Activated naive CD4-positive, alpha-beta T cell treated with Interleukin-2 at 50 U/mL for 16 hours (primary cell): ENCODE data around the gene ANKRD10.
"Not testable (repeated sequence)": the region's sequence is repeated elsewhere in the genome, so short reads cannot be mapped to it uniquely, and the experiment has no call there.

Experiments used
- DNase-seq: peaks from one replicate; pipeline ENCODE4 v3.0.0-alpha.2; 2020

Gene ANKRD10

GRCh38 chr13:110915057-110915873, at the start of gene ANKRD10:
Gene ANKRD10, minus strand, starts transcription at chr13:110915069. Its CDS starts 135 bp downstream, at chr13:110914934.
- peak; percentile 97 for DNase-seq

DNA sequence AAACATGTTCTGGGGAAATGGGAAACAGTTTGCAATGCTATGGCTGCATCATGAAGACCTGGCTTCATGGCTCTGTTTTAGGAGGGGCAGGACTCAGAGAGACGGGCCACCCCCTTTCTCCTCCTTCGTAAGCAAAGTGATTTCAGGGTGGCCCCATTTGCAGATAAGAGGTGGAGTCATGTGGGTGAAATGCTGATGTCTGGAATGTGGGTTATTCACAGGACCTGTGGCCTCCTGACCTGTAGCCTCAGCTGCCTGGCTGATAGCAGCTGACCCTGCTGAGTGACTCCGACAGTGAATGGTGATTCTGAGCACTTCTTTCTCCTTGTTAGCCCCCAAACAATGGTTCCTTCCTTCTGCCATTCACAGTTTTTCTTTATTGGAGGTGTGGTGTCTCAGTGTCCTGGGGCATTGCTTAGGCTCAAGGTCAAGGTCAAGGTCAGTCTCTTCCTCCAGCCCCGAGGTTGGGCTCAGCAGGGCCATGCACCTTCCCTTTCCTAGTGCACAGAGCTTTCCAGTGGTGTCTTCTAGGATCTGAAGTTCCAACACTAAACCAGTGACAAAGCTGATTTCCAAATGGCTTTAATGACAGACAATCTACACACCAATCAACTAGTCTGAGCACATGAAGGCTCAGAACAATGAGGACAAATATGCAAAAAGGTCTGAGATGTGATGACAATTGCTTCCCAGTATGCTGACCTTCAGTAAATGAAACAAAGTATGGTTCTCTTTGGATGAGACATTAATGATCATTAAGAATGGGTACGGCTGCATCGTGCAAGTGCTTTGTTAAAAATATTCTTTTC, 49.6 kb upstream of the ANKRD10 start:
- DNase-seq: no peak

DNA sequence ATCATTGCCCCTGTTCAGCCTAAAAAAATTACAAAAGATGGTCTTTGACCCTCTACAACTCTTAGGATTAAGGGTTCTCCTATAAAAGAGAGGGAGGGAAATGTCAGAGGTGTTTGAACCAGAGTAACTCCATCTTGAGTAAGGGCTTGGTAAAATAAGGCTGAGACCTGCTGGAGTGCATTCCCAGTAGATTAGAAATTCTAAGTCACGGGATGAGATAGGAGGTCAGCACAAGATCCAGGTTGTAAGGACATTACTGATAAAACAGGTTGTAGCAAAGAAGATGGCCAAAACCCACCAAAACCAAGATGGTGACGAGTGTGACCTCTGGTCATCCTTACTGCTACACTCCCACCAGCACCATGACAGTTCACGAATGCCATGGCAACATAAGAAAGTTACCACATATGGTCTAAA, 48.7 kb upstream of the ANKRD10 start:
- no peak for DNase-seq

GRCh38 chr13:110961959-110962358, 47.1 kb upstream of the ANKRD10 start:
- DNase-seq: no peak

- no peak for DNase-seq
These were observed 45.3 kb upstream of the ANKRD10 start for GRCh38 chr13:110960204-110960603.

DNA sequence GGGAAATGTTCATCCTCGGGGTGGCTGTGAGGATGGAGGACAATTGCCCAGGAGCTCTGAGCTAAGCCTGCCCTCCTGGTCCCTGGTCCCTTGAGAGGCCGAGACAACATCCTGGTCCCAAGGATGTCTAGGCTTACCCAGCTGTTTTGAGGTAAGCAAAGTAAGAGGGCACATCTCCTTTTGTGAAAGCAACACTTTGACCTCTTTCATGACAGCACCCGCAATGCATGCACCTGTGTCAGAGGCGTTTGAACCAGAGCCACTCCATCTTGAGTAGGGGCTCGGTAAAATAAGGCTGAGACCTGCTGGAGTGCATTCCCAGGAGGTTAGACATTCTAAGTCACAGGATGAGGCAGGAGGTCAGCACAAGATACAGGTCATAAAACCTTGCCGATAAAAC, 43.1 kb upstream of the ANKRD10 start:
- no peak for DNase-seq

GRCh38 chr13:110957181-110957884, 42.5 kb upstream of the ANKRD10 start:
- DNase-seq: no peak

GRCh38 chr13:110956216-110956615, 41.3 kb upstream of the ANKRD10 start:
- DNase-seq: not testable (repeated sequence)

DNA sequence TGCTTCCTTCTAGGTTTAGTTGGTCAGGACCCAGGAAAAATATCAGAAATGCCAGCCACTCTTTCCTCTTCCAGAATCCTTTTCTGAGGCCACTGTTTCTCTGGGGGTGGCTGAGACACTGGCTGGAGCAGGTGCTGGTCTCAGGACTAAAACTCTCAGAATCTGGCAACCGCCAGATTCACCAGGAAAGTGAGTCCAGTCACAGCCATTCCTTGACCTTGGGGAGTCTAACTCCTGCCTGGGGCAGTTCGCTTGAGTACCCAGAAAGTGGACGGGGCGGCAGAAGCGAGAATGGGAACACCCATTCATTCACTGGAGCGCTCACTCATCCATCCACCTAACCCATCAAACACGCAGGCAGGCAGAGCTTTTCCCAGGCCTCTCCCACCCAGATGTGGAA, 40.7 kb upstream of the ANKRD10 start:
- not testable (repeated sequence) for DNase-seq

DNA sequence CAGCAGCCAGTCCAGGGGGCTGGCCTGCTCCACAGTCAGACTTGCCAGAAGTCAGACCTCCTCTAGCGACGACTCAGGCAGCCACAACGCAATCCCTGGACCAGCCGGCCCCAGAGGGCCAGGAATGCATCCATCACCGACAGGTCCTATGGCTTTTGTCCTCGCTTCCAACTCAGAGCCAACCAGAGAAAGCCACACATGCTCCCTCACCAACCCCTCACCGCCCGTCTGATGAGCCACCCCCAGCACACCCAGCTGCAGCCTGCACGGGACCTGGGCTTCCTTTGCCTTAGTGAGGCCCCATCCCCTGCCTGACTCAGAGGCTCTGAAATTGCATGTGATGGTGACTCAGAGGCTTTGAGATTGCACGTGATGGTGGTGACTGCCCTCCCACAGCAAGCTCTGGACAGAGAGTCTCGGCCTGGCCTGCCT, 40.2 kb upstream of the ANKRD10 start:
- peak; percentile 61 for DNase-seq

DNA sequence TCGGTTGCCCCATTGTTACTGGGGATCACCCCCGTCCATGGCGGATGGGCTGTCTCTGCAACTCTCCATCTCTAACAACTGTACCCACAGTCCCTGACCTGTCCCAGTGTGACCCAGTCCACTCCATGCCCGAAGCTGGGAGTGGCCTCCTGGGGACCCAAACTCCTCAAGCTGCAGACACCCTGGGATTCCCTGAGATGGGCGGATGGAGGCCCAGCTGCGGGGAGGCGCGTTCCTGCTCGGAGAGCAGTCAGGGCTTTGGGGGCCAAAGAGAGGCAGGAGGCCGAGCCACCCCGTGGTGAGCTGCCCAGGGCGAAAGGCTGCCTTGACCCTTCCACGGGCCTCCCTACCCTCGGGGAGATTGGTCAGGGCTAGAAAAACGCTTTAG, 39.7 kb upstream of the ANKRD10 start:
- DNase-seq: not testable (repeated sequence)

- no peak for DNase-seq
These were observed 39.1 kb upstream of the ANKRD10 start for GRCh38 chr13:110953833-110954532.

DNA sequence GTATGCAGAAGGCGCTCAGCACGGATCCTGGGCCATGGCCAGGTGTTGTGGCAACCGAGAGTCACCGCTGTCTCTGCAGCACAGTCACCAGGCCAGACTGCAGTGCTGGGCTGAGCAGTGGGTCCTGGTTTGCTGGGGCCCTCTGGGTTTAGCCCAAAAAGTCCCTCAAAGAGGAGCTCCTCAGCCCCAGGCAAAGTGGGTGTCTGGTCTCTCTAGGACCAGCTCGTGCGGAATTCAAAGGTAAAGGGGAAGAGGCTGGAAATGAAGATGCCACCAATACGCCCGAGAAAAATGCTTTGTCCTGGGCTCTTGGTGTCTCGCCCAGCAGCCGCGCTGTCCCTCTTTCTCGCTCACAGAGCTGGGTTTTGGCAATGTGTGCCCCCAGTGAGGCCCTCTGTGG, 38.5 kb upstream of the ANKRD10 start:
- DNase-seq: no peak

DNA sequence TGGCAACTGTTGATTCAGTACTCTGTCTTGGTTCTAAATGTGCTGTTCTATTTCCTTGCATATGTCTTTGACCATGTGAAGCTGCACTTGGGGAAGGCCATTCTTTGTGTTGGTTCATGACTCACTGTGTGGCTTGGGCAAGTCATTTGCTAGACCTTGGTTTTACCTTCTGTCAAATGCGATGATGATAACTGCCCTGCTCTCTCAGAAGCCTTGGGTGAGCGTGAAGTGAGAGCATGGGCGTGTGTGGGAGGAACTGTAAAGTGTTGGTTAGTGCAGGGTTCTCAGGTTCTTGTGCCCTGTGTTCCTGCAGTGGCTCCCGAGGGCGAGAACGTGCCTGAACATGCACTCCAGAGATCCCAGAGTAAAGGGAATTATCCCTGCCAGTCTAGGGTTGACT, 37.3 kb upstream of the ANKRD10 start:
- DNase-seq: not testable (repeated sequence)

- no peak for DNase-seq
These were observed 36.1 kb upstream of the ANKRD10 start for GRCh38 chr13:110950819-110951570.

- no peak for DNase-seq
These were observed 35.5 kb upstream of the ANKRD10 start for GRCh38 chr13:110950356-110950755.

DNA sequence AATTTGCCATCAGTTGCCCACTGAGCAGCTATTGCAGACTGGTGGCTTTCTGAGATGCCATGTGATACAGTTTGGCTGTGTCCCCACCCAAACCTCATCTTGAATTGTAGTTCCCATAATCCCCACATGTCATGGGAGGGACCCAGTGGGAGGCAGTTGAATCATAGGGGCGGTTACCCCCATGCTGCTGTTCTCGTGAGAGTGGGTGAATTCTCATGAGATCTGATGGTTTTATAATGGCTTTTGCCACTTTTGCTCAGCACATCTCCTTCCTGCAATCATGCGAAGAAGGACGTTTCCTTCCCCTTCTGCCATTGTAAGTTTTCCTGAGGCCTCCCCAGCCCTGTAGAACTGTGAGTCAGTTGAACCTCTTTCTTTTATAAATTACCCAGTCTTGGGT, 34.8 kb upstream of the ANKRD10 start:
- DNase-seq: no peak

- DNase-seq: no peak
These were observed 34.2 kb upstream of the ANKRD10 start for GRCh38 chr13:110949116-110949515.

- DNase-seq: not testable (repeated sequence)
These were observed 32.5 kb upstream of the ANKRD10 start for GRCh38 chr13:110947338-110947737.

- DNase-seq: no peak
These were observed 31.2 kb upstream of the ANKRD10 start for GRCh38 chr13:110945928-110946570.
